SK-N-SH treated with all-trans-retinoic acid at 6 μM for 48 hours (cell line): ENCODE data around the gene E2F2.

Experiments
- ATAC-seq: fragments of 200-7000 bp; cut with Tn5 transposase; 3 replicates; pipeline ENCODE4 v1.9.1; 2020; ENCODE audit warnings: mild to moderate bottlenecking, moderate library complexity
- ARNTL ChIP-seq: fragments of 450-650 bp; formaldehyde crosslinking; IDR thresholded peaks from 2 replicates; pipeline ENCODE4 v1.5.0; 2020; ENCODE audit warnings: low read depth, mild to moderate bottlenecking, moderate library complexity, borderline replicate concordance
- BACH2 ChIP-seq: fragments of 250-450 bp; sonication (Bioruptor Pico); IDR thresholded peaks from 2 replicates; pipeline ENCODE4 v1.9.0; 2021; ENCODE audit warnings: mild to moderate bottlenecking, borderline replicate concordance
- CSDC2 ChIP-seq: fragments of 250-450 bp; sonication (Bioruptor Pico); IDR thresholded peaks from 2 replicates; pipeline ENCODE4 v1.5.0; 2020; ENCODE audit warnings: mild to moderate bottlenecking, moderate library complexity
- ESRRG ChIP-seq: fragments of 250-450 bp; sonication (Bioruptor Pico); IDR thresholded peaks from 2 replicates; pipeline ENCODE4 v1.6.1; 2021; ENCODE audit warnings: mild to moderate bottlenecking
- GLIS3 ChIP-seq: fragments of 250-450 bp; sonication (Bioruptor Pico); IDR thresholded peaks from 2 replicates; pipeline ENCODE4 v1.5.0; 2020; ENCODE audit warnings: mild to moderate bottlenecking, moderate library complexity
- ISL1 ChIP-seq: fragments of 250-450 bp; sonication (Bioruptor Pico); IDR thresholded peaks from 2 replicates; pipeline ENCODE4 v2.1.2; 2022; ENCODE audit warnings: mild to moderate bottlenecking, moderate library complexity
- OSR1 ChIP-seq: fragments of 250-450 bp; sonication (Bioruptor Pico); IDR thresholded peaks from 2 replicates; pipeline ENCODE4 v1.8.0; 2022; ENCODE audit warnings: moderate library complexity, mild to moderate bottlenecking, inconsistent platforms
- PATZ1 ChIP-seq: fragments of 250-450 bp; sonication (Bioruptor Pico); IDR thresholded peaks from 2 replicates; pipeline ENCODE4 v1.8.0; 2020; ENCODE audit warnings: mild to moderate bottlenecking, moderate library complexity, borderline replicate concordance
- POU6F1 ChIP-seq: fragments of 250-450 bp; sonication (Bioruptor Pico); IDR thresholded peaks from 2 replicates; pipeline ENCODE4 v1.8.0; 2021; ENCODE audit warnings: low read depth, mild to moderate bottlenecking, moderate library complexity, borderline replicate concordance
- PPARA ChIP-seq: fragments of 250-450 bp; sonication (Bioruptor Pico); IDR thresholded peaks from 2 replicates; pipeline ENCODE4 v1.5.0; 2020; ENCODE audit warnings: mild to moderate bottlenecking, borderline replicate concordance
- RARB ChIP-seq: fragments of 250-450 bp; sonication (Bioruptor Pico); IDR thresholded peaks from 2 replicates; pipeline ENCODE4 v1.8.0; 2021; ENCODE audit warnings: mild to moderate bottlenecking, moderate library complexity
- SNAI2 ChIP-seq: fragments of 250-450 bp; sonication (Bioruptor Pico); IDR thresholded peaks from 2 replicates; pipeline ENCODE4 v1.5.0; 2020; ENCODE audit warnings: mild to moderate bottlenecking, moderate library complexity
- TCF4 ChIP-seq: fragments of 250-450 bp; sonication (Bioruptor Pico); IDR thresholded peaks from 2 replicates; pipeline ENCODE4 v1.8.0; 2021; ENCODE audit warnings: mild to moderate bottlenecking, moderate library complexity, borderline replicate concordance
- TOX ChIP-seq: fragments of 250-450 bp; sonication (Bioruptor Pico); IDR thresholded peaks from 2 replicates; pipeline ENCODE4 v1.8.0; 2021; ENCODE audit warnings: mild to moderate bottlenecking, moderate library complexity, borderline replicate concordance
- ZC3H10 ChIP-seq: fragments of 250-450 bp; sonication (Bioruptor Pico); IDR thresholded peaks from 2 replicates; pipeline ENCODE4 v1.5.1; 2021; ENCODE audit warnings: mild to moderate bottlenecking, moderate library complexity
- ZFP3 ChIP-seq: fragments of 250-450 bp; sonication (Bioruptor Pico); IDR thresholded peaks from 2 replicates; pipeline ENCODE4 v1.5.0; 2020; ENCODE audit warnings: mild to moderate bottlenecking, moderate library complexity
- ZNF565 ChIP-seq: fragments of 450-650 bp; formaldehyde crosslinking; conservative IDR thresholded peaks from 2 replicates; pipeline ENCODE4 v1.5.0; 2020; ENCODE audit warnings: low read depth, mild to moderate bottlenecking, moderate library complexity
- ZNF70 ChIP-seq: fragments of 450-650 bp; formaldehyde crosslinking; IDR thresholded peaks from 2 replicates; pipeline ENCODE4 v1.5.0; 2020; ENCODE audit warnings: mild to moderate bottlenecking, moderate library complexity
- TF ChIP-seq, protein P1 (sequence below): fragments of 250-450 bp; sonication (Bioruptor Pico); IDR thresholded peaks from 2 replicates; pipeline ENCODE4 v1.5.1; 2020; ENCODE audit warnings: low read depth, mild to moderate bottlenecking, moderate library complexity
- TF ChIP-seq, protein P2 (sequence below): fragments of 250-450 bp; sonication (Bioruptor Pico); IDR thresholded peaks from 2 replicates; pipeline ENCODE4 v1.5.0; 2020; ENCODE audit warnings: mild to moderate bottlenecking, moderate library complexity

E2F2 gene

GRCh38 chr1:23473037-23473800 is 57.8 kb downstream of the E2F2 start:
- TF ChIP-seq ZC3H10 (CRISPR knock-in tag) (no peak), ZNF70 (CRISPR knock-in tag) (no peak), ZFP3 (CRISPR knock-in tag) (no peak), OSR1 (CRISPR knock-in tag) (no peak), PATZ1 (CRISPR knock-in tag) (no peak), ISL1 (no peak), PPARA (no peak)
- TF ChIP-seq, protein P1, sequence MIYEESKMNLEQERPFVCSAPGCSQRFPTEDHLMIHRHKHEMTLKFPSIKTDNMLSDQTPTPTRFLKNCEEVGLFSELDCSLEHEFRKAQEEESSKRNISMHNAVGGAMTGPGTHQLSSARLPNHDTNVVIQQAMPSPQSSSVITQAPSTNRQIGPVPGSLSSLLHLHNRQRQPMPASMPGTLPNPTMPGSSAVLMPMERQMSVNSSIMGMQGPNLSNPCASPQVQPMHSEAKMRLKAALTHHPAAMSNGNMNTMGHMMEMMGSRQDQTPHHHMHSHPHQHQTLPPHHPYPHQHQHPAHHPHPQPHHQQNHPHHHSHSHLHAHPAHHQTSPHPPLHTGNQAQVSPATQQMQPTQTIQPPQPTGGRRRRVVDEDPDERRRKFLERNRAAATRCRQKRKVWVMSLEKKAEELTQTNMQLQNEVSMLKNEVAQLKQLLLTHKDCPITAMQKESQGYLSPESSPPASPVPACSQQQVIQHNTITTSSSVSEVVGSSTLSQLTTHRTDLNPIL (CRISPR knock-in tag), result no peak
- no peak for ATAC-seq

DNA sequence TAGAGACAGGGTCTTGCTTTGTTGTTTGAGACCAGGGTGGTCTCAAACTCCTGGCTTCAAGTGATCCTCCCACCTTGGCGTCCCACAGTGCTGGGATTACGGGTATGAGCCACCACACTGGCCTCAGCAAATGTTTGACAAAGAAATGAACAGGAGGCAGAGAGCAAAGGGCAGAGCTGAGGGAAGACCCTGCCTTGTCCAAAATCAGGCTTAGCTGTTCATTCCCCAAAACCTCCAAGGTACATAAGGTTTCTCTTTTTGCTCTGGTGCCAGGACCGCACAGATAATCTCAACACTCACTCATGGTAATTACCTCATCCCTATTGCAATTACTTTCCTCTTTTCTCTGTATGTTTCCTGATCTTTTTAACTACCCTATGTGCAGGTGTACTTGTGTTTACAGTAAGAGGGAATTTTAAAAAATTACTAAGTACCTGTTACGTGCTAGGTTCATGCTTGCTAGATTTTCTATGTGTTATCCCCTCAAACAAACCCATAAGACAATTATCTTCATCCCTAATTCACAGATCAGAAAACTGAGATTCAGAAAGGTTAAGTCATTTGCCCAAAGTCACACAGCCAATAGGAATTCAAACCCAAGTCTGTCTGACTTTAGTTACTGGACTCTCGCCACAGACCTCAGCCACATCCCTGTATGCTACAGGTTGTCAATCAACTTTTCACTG is 58.5 kb downstream of the E2F2 start:
- no peak for ATAC-seq
- TF ChIP-seq ZFP3 (CRISPR knock-in tag) (no peak), ESRRG (CRISPR knock-in tag) (no peak), TOX (CRISPR knock-in tag) (no peak), POU6F1 (CRISPR knock-in tag) (no peak), CSDC2 (CRISPR knock-in tag) (no peak), BACH2 (CRISPR knock-in tag) (no peak), ZNF70 (CRISPR knock-in tag) (no peak), RARB (CRISPR knock-in tag) (no peak), ARNTL (CRISPR knock-in tag) (no peak), OSR1 (CRISPR knock-in tag) (no peak), TCF4 (no peak)
- TF ChIP-seq, protein P2, sequence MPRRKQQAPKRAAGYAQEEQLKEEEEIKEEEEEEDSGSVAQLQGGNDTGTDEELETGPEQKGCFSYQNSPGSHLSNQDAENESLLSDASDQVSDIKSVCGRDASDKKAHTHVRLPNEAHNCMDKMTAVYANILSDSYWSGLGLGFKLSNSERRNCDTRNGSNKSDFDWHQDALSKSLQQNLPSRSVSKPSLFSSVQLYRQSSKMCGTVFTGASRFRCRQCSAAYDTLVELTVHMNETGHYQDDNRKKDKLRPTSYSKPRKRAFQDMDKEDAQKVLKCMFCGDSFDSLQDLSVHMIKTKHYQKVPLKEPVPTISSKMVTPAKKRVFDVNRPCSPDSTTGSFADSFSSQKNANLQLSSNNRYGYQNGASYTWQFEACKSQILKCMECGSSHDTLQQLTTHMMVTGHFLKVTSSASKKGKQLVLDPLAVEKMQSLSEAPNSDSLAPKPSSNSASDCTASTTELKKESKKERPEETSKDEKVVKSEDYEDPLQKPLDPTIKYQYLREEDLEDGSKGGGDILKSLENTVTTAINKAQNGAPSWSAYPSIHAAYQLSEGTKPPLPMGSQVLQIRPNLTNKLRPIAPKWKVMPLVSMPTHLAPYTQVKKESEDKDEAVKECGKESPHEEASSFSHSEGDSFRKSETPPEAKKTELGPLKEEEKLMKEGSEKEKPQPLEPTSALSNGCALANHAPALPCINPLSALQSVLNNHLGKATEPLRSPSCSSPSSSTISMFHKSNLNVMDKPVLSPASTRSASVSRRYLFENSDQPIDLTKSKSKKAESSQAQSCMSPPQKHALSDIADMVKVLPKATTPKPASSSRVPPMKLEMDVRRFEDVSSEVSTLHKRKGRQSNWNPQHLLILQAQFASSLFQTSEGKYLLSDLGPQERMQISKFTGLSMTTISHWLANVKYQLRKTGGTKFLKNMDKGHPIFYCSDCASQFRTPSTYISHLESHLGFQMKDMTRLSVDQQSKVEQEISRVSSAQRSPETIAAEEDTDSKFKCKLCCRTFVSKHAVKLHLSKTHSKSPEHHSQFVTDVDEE (CRISPR knock-in tag), result no peak

GRCh38 chr1:23471473-23472075 is 59.5 kb downstream of the E2F2 start:
- no peak for ATAC-seq
- TF ChIP-seq GLIS3, result no peak

DNA sequence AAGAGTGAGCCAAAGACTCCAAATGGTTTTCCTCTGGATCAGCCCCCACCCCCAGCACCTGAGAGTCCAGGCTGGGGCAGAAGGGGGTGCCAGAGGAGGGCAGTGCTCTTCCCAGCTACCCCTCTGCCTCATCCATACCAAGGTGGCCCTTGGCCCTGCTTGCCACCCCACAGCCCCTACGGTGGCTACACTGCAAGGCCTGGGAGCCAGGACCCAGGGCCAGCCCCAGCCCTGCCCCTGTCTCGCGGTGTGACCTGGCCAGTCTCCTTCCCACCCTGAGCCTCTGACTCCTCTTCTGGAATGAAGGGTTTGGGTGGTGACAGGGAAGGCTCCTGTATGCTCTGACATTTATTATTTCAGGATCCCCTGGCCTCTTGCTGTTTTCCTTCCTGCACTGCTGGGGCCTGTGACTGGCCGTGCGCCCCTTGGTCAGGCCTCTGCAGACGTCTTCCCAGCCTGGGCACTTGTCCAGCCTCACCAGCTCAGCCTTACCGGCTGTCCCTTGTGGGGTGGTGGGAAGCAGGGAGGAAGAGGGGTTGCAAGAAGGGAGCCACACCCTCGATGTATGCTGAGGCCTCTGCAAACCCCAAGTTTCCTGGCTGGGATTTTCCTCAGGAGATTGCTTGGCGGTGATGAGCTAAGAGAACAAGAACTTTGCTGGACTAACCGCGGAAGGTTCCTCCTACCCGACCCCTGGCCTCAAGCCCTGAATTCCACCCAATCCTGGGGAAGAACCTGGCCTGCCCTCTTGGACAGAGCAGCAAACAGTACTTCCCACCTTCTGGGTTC is 60.6 kb downstream of the E2F2 start:
- no peak for ATAC-seq
- no peak for TF ChIP-seq ISL1
- TF ChIP-seq ZNF565 (CRISPR knock-in tag), result no peak
- TF ChIP-seq SNAI2 (CRISPR knock-in tag), result no peak
- no peak for TF ChIP-seq GLIS3
- TF ChIP-seq POU6F1 (CRISPR knock-in tag), result no peak
- TF ChIP-seq, protein P1 (CRISPR knock-in tag), result no peak
